ENCODE results near the gene RCOR1. TPM values are rescaled to one million over a fixed set of nuclear protein-coding genes. Genes with fewer than 3 reads are reported as not detected.

RCOR1 gene
- total RNA-seq, 6 experiments from 2014 or later = 24.5 to 27.6 (median 25.1) TPM

- no peak overlapping the region for H3K27ac Mint-ChIP-seq
- H3K36me3 Mint-ChIP-seq (ENCODE audit: low read depth) = no peaks in the 10 kb centered on the region
- TF ChIP-seq, protein P1, sequence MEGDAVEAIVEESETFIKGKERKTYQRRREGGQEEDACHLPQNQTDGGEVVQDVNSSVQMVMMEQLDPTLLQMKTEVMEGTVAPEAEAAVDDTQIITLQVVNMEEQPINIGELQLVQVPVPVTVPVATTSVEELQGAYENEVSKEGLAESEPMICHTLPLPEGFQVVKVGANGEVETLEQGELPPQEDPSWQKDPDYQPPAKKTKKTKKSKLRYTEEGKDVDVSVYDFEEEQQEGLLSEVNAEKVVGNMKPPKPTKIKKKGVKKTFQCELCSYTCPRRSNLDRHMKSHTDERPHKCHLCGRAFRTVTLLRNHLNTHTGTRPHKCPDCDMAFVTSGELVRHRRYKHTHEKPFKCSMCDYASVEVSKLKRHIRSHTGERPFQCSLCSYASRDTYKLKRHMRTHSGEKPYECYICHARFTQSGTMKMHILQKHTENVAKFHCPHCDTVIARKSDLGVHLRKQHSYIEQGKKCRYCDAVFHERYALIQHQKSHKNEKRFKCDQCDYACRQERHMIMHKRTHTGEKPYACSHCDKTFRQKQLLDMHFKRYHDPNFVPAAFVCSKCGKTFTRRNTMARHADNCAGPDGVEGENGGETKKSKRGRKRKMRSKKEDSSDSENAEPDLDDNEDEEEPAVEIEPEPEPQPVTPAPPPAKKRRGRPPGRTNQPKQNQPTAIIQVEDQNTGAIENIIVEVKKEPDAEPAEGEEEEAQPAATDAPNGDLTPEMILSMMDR (IDR thresholded peaks at IDR 0.05) = no peak
- no peak for DNase-seq
- H3K4me3 Mint-ChIP-seq = no peak overlapping the region
- no peaks in the 10 kb centered on the region for H3K9me3 Mint-ChIP-seq
- H3K27me3 Mint-ChIP-seq (ENCODE audit: insufficient read depth) = no peaks in the 10 kb centered on the region; the same call in 1 of the 2 replicates
- H3K4me1 Mint-ChIP-seq (ENCODE audit: low read depth) = peaks cover 11% of the 10 kb centered on the region
Measured at GRCh38 chr14:102688290-102688689, 95.8 kb downstream of the RCOR1 start.

- H3K9me3 Mint-ChIP-seq = no peaks in the 10 kb centered on the region
- H3K27me3 Mint-ChIP-seq (ENCODE audit: insufficient read depth) = no peaks in the 10 kb centered on the region; the same call in 1 of the 2 replicates
- no peak overlapping the region for H3K27ac Mint-ChIP-seq
- peaks cover 22% of the 10 kb centered on the region for H3K4me1 Mint-ChIP-seq (ENCODE audit: low read depth)
- TF ChIP-seq, protein P1 (IDR thresholded peaks at IDR 0.05) = no peak
- no peak for DNase-seq
- no peak overlapping the region for H3K4me3 Mint-ChIP-seq
- no peaks in the 10 kb centered on the region for H3K36me3 Mint-ChIP-seq (ENCODE audit: low read depth)
Measured at GRCh38 chr14:102690509-102691286, 98.2 kb downstream of the RCOR1 start.

DNA sequence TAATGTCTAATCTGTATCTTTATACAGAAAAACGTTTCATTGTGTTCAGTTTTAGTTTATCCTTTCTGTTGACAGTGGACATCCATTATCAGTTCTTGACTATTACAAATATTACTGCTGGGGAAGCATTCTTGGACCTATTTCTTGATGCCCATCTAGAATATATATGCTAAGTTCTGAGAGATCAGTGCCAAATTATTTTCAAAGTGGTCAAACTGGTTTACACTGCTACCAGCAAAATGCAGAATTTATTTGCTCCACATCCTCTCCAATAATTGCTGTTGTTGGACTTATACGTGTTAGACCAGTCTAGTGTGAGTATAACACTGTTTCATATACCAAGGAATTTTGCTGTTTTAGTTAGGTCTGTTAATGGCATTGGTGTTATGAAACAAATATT, 99.3 kb downstream of the RCOR1 start:
- H3K36me3 Mint-ChIP-seq (ENCODE audit: low read depth) = no peaks in the 10 kb centered on the region
- H3K27me3 Mint-ChIP-seq (ENCODE audit: insufficient read depth) = no peaks in the 10 kb centered on the region
- peaks cover 33% of the 10 kb centered on the region for H3K4me1 Mint-ChIP-seq (ENCODE audit: low read depth)
- DNase-seq = no peak
- no peak overlapping the region for H3K27ac Mint-ChIP-seq
- TF ChIP-seq, protein P1 (IDR thresholded peaks at IDR 0.05) = no peak
- H3K9me3 Mint-ChIP-seq = no peaks in the 10 kb centered on the region
- no peak overlapping the region for H3K4me3 Mint-ChIP-seq

GRCh38 chr14:102692334-102692733, 99.9 kb downstream of the RCOR1 start:
- Mint-ChIP-seq H3K4me1 (ENCODE audit: low read depth) (peaks cover 38% of the 10 kb centered on the region), H3K27me3 (ENCODE audit: insufficient read depth) (no peaks in the 10 kb centered on the region)

DNA sequence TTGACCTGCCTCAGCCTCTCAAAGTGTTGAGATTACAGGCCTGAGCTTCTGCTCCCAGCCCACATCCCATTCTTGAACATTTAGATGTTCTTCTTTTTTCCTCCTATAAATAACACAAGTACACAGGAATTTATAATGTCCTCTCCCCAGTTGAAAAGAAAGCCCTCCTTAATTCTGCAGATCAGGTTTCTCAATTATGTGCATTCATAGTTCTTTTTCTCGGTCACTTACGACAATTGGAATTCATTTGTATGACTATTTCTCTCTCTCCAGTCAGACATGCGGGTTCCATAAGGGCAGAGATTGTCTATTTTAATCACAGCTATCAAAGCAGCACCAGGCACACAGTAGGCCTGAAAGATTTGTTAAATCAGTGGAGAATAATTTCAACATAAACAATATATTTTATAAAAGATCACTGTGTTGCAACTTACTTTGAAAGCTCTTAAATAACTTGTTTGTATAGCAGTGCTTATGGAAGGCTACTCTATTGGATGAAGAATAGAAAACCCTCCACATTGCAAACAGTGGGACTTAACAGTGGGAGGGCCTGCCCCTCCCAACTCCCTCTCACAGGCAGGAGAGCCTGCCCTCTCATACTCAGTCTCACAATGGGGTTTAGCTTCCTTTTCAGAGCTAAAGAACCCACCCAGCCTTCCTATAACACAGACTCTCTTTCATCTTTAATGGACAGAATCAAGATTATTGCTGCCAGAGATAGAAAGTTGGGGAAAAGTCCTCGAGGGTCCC, 100.7 kb downstream of the RCOR1 start:
- H3K27ac Mint-ChIP-seq = peak overlapping the region; percentile 6
- H3K36me3 Mint-ChIP-seq (ENCODE audit: low read depth) = no peaks in the 10 kb centered on the region
- no peaks in the 10 kb centered on the region for H3K9me3 Mint-ChIP-seq
- DNase-seq = no peak
- H3K27me3 Mint-ChIP-seq (ENCODE audit: insufficient read depth) = no peaks in the 10 kb centered on the region
- no peak overlapping the region for H3K4me3 Mint-ChIP-seq
- H3K4me1 Mint-ChIP-seq (ENCODE audit: low read depth) = peaks cover 37% of the 10 kb centered on the region
- TF ChIP-seq, protein P1 (IDR thresholded peaks at IDR 0.05) = no peak

More at GRCh38 chr14:102692334-102692733, 99.9 kb downstream of the RCOR1 start:
- DNase-seq = peak; percentile 2
- Mint-ChIP-seq H3K9me3 (no peaks in the 10 kb centered on the region), H3K36me3 (ENCODE audit: low read depth) (no peaks in the 10 kb centered on the region), H3K27ac (no peak overlapping the region; the same call in 1 of the 2 replicates), H3K4me3 (no peak overlapping the region)
- TF ChIP-seq, protein P1 (IDR thresholded peaks at IDR 0.05) = no peak
